ENCODE measurements around the gene OBI1.

- no peak for TF ChIP-seq CTCF (IDR thresholded peaks at IDR 0.05; ENCODE audit: low read depth, low read length)
- no peak for TF ChIP-seq EZH2phosphoT487 (IDR thresholded peaks at IDR 0.05; ENCODE audit: low read depth)
These were observed 66.4 kb downstream of the OBI1 start for GRCh38 chr13:78592584-78592983.

Data from OCI-LY3 (cell line).